HG03432 (cell line): ENCODE measurements around the gene CIITA.
A peak's percentile ranks its signal among the peaks of the same experiment; 100 is the strongest.
"Not testable (repeated sequence)": the region's sequence is repeated elsewhere in the genome, so short reads cannot be mapped to it uniquely, and the experiment has no call there.

Source experiments
- ATAC-seq: cut with Tn5 transposase; IDR thresholded peaks from one replicate; pipeline ENCODE4 v1.9.1; 2021; ENCODE audit warnings: mild to moderate bottlenecking, moderate library complexity; ENCODE audit not compliant: unreplicated experiment

The CIITA gene

GRCh38 chr16:10876799-10877341 is at the start of gene CIITA:
Gene CIITA, plus strand, starts transcription at chr16:10877202. Its CDS starts 129 bp downstream, at chr16:10877331.
- peak; percentile 58 for ATAC-seq

GRCh38 chr16:10827691-10828341 is 49.2 kb upstream of the CIITA start:
- no peak for ATAC-seq

GRCh38 chr16:10828851-10829366 is 48.1 kb upstream of the CIITA start:
- no peak for ATAC-seq

- not testable (repeated sequence) for ATAC-seq
These were observed 47.5 kb upstream of the CIITA start for GRCh38 chr16:10829390-10830098.

- not testable (repeated sequence) for ATAC-seq
These were observed 46.8 kb upstream of the CIITA start for GRCh38 chr16:10830240-10830639.

- no peak for ATAC-seq
These were observed 44.8 kb upstream of the CIITA start for GRCh38 chr16:10831894-10832886.

GRCh38 chr16:10833271-10833670 is 43.7 kb upstream of the CIITA start:
- ATAC-seq: no peak

GRCh38 chr16:10834130-10834529 is 42.9 kb upstream of the CIITA start:
- no peak for ATAC-seq

GRCh38 chr16:10834766-10835165 is 42.2 kb upstream of the CIITA start:
- no peak for ATAC-seq

GRCh38 chr16:10835281-10835931 is 41.6 kb upstream of the CIITA start:
- peak; percentile 69 for ATAC-seq

- no peak for ATAC-seq
These were observed 40.7 kb upstream of the CIITA start for GRCh38 chr16:10836174-10836853.

GRCh38 chr16:10838621-10839278 is 38.3 kb upstream of the CIITA start:
- ATAC-seq: no peak

GRCh38 chr16:10839279-10839666 is 37.7 kb upstream of the CIITA start:
- no peak for ATAC-seq

- no peak for ATAC-seq
These were observed 36.3 kb upstream of the CIITA start for GRCh38 chr16:10840703-10841102.

- ATAC-seq: no peak
These were observed 30.6 kb upstream of the CIITA start for GRCh38 chr16:10846213-10846998.

- ATAC-seq: no peak
These were observed 29.8 kb upstream of the CIITA start for GRCh38 chr16:10847176-10847575.

- no peak for ATAC-seq
These were observed 27.1 kb upstream of the CIITA start for GRCh38 chr16:10849736-10850477.

GRCh38 chr16:10850478-10850850 is 26.5 kb upstream of the CIITA start:
- ATAC-seq: no peak
